H9 (cell line): ENCODE results near the gene SMCO3. TPM values are rescaled to one million over a fixed set of nuclear protein-coding genes. Genes with fewer than 3 reads are reported as not detected.

Experiments used
- DNase-seq: peaks from one replicate; pipeline ENCODE4 v3.0.0-alpha.2; 2017
- H2AFZ ChIP-seq: one replicate; pipeline ENCODE4 v1.6.1; 2013; ENCODE audit warnings: mild to moderate bottlenecking, low read length, control low read depth, moderate library complexity
- H2AK5ac ChIP-seq: 2 replicates; pipeline ENCODE4 v1.6.1; 2013; ENCODE audit warnings: low read length, control low read depth, mixed read lengths; ENCODE audit not compliant: insufficient read length
- H2BK120ac ChIP-seq: one replicate; pipeline ENCODE4 v1.6.1; 2013; ENCODE audit warnings: low read depth, mild to moderate bottlenecking, low read length, control low read depth, inconsistent platforms; ENCODE audit not compliant: poor library complexity, severe bottlenecking
- H2BK12ac ChIP-seq: 2 replicates; pipeline ENCODE4 v1.6.1; 2013; ENCODE audit warnings: low read length, control low read depth, mixed read lengths, low read depth; ENCODE audit not compliant: insufficient read length
- H2BK15ac ChIP-seq: 2 replicates; pipeline ENCODE4 v1.6.1; 2013; ENCODE audit warnings: low read depth, low read length, control low read depth
- H2BK20ac ChIP-seq: one replicate; pipeline ENCODE4 v1.6.1; 2013; ENCODE audit warnings: low read depth, mild to moderate bottlenecking, low read length, control low read depth, inconsistent platforms; ENCODE audit not compliant: poor library complexity, severe bottlenecking
- H2BK5ac ChIP-seq: 2 replicates; pipeline ENCODE4 v1.6.1; 2013; ENCODE audit warnings: low read length, control low read depth, mixed read lengths; ENCODE audit not compliant: insufficient read length
- H3K14ac ChIP-seq: 2 replicates; pipeline ENCODE4 v1.6.1; 2013; ENCODE audit warnings: low read length, control low read depth; ENCODE audit not compliant: insufficient read depth
- H3K18ac ChIP-seq: 2 replicates; pipeline ENCODE4 v1.6.1; 2013; ENCODE audit warnings: low read depth, mild to moderate bottlenecking, mixed read lengths, low read length, control low read depth; ENCODE audit not compliant: insufficient read length
- H3K23ac ChIP-seq: 2 replicates; pipeline ENCODE4 v1.6.1; 2013; ENCODE audit warnings: low read length, control low read depth, mixed read lengths, low read depth; ENCODE audit not compliant: insufficient read length
- H3K23me2 ChIP-seq: 2 replicates; pipeline ENCODE4 v1.6.1; 2013; ENCODE audit warnings: low read depth, mild to moderate bottlenecking, mixed read lengths, low read length, control low read depth; ENCODE audit not compliant: insufficient read length, poor library complexity, severe bottlenecking
- H3K27ac ChIP-seq: 2 replicates; pipeline ENCODE4 v1.5.1; 2013; ENCODE audit warnings: low read length, control low read depth, mixed read lengths, low read depth; ENCODE audit not compliant: insufficient read length
- H3K27me3 ChIP-seq: 2 replicates; pipeline ENCODE4 v1.6.1; 2013; ENCODE audit warnings: low read length, control low read depth, inconsistent platforms; ENCODE audit not compliant: insufficient read depth
- H3K4ac ChIP-seq: 2 replicates; pipeline ENCODE4 v1.6.1; 2013; ENCODE audit warnings: low read depth, mild to moderate bottlenecking, control low read depth, inconsistent platforms, low read length, moderate library complexity
- H3K4me1 ChIP-seq: 2 replicates; pipeline ENCODE4 v1.6.1; 2013; ENCODE audit warnings: low read length, control low read depth, inconsistent platforms; ENCODE audit not compliant: insufficient read depth
- H3K4me2 ChIP-seq: 2 replicates; pipeline ENCODE4 v1.6.1; 2013; ENCODE audit warnings: low read length, control low read depth, mixed read lengths; ENCODE audit not compliant: insufficient read length, insufficient read depth
- H3K56ac ChIP-seq: 2 replicates; pipeline ENCODE4 v1.6.1; 2013; ENCODE audit warnings: low read depth, mild to moderate bottlenecking, mixed read lengths, low read length, control low read depth; ENCODE audit not compliant: insufficient read length
- H3K79me1 ChIP-seq: 2 replicates; pipeline ENCODE4 v1.6.1; 2013; ENCODE audit warnings: low read depth, mild to moderate bottlenecking, moderate library complexity, low read length, control low read depth, inconsistent platforms; ENCODE audit not compliant: insufficient read depth, poor library complexity, severe bottlenecking
- H3K79me2 ChIP-seq: 2 replicates; pipeline ENCODE4 v1.6.1; 2013; ENCODE audit warnings: low read length, control low read depth, inconsistent platforms; ENCODE audit not compliant: insufficient read depth
- H3K9ac ChIP-seq: 2 replicates; pipeline ENCODE4 v1.6.1; 2013; ENCODE audit warnings: low read length, control low read depth, mixed read lengths; ENCODE audit not compliant: insufficient read length; ENCODE audit errors: extremely low read depth
- H3K9me3 ChIP-seq: one replicate; pipeline ENCODE4 v1.6.1; 2013; ENCODE audit warnings: low read depth, low read length, inconsistent platforms; ENCODE audit not compliant: control insufficient read depth
- H3T11ph ChIP-seq: one replicate; pipeline ENCODE4 v1.6.1; 2013; ENCODE audit warnings: mild to moderate bottlenecking, low read length, control low read depth, inconsistent platforms
- H4K20me1 ChIP-seq: one replicate; pipeline ENCODE4 v1.6.1; 2013; ENCODE audit not compliant: control insufficient read depth, insufficient read length, insufficient read depth
- H4K5ac ChIP-seq: 2 replicates; pipeline ENCODE4 v1.6.1; 2013; ENCODE audit warnings: low read depth, mild to moderate bottlenecking, mixed read lengths, low read length, control low read depth; ENCODE audit not compliant: insufficient read length
- H4K8ac ChIP-seq: replicated peaks from 2 replicates; pipeline ENCODE4 v1.6.1; 2013; ENCODE audit warnings: low read length, control low read depth, mixed read lengths, low read depth; ENCODE audit not compliant: insufficient read length
- H4K91ac ChIP-seq: 2 replicates; pipeline ENCODE4 v1.6.1; 2013; ENCODE audit warnings: low read depth, mild to moderate bottlenecking, moderate library complexity, mixed read lengths, low read length, control low read depth; ENCODE audit not compliant: insufficient read length
- H3K27ac Mint-ChIP-seq, 3 experiments: 2 replicates in 2 of 3; 3 replicates in 1 of 3; pipeline ENCODE4 v1.8.0; 2020 to 2021; ENCODE audit warnings: mixed read lengths in 3 of 3, mild to moderate bottlenecking in 1 of 3, moderate library complexity in 1 of 3
- H3K27me3 Mint-ChIP-seq: 2 replicates; pipeline ENCODE4 v1.8.0; 2021; ENCODE audit warnings: low read depth, mild to moderate bottlenecking, moderate library complexity, mixed read lengths
- H3K36me3 Mint-ChIP-seq, 3 experiments: 2 replicates in 2 of 3; 3 replicates in 1 of 3; pipeline ENCODE4 v1.8.0; 2020 to 2021; ENCODE audit warnings: low read depth in 3 of 3, mixed read lengths in 3 of 3; ENCODE audit not compliant: insufficient read depth in 1 of 3
- H3K4me1 Mint-ChIP-seq, 2 experiments: 2 replicates each; pipeline ENCODE4 v1.8.0; 2020; ENCODE audit warnings: mixed read lengths in 2 of 2
- H3K4me3 Mint-ChIP-seq, 2 experiments: 2 replicates in 1 of 2; 3 replicates in 1 of 2; pipeline ENCODE4 v1.8.0; 2020 to 2021; ENCODE audit warnings: mild to moderate bottlenecking in 2 of 2, mixed read lengths in 2 of 2, moderate library complexity in 1 of 2
- H3K9me3 Mint-ChIP-seq, 2 experiments: 2 replicates in 1 of 2; 3 replicates in 1 of 2; pipeline ENCODE4 v1.8.0; 2020; ENCODE audit warnings: mild to moderate bottlenecking in 2 of 2, mixed read lengths in 2 of 2, moderate library complexity in 1 of 2
- CTCF ChIP-seq: fragments of 200-600 bp; sonication (generic); conservative IDR thresholded peaks from 3 replicates; pipeline ENCODE4 v1.8.0; 2021; ENCODE audit warnings: antibody characterized with exemption, mild to moderate bottlenecking
- WGBS: extraction: QIAGEN DNeasy Blood & Tissue Kit; methylation state at CpG from one replicate; pipeline ENCODE4 v1.1.7; 2013; ENCODE audit warnings: missing lambda C conversion rate, low lambda C conversion rate, mixed read lengths; ENCODE audit not compliant: insufficient read length; ENCODE audit errors: extremely low coverage; 5-methylcytosine and 5-hydroxymethylcytosine counted together
- total RNA-seq: library from RNA; stranded (reverse); gene quantifications from 2 replicates; pipeline ENCODE4 v1.2.1, GENCODE V29; 2021

SMCO3 gene
- total RNA-seq, 1 experiment from 2014 or later: not detected

- Histone ChIP-seq H3K14ac (no peak overlapping the region), H3K18ac (no peak overlapping the region), H3K56ac (no peak overlapping the region), H4K91ac (no peak overlapping the region), H3T11ph (no peak overlapping the region), H3K9ac (no peak overlapping the region), H2BK15ac (no peak overlapping the region), H2BK12ac (no peak overlapping the region), H3K27me3 (no peaks in the 10 kb centered on the region), H3K4me1 (no peaks in the 10 kb centered on the region), H3K23me2 (no peaks in the 10 kb centered on the region), H3K79me2 (no peaks in the 10 kb centered on the region), H3K9me3 (no peaks in the 10 kb centered on the region), H3K4ac (no peak overlapping the region), H3K23ac (no peak overlapping the region), H2BK5ac (no peak overlapping the region), H2AFZ (no peak overlapping the region), H4K8ac (no peak overlapping the region), H2BK120ac (no peak overlapping the region), H3K79me1 (no peaks in the 10 kb centered on the region), H2AK5ac (no peak overlapping the region), H4K20me1 (no peaks in the 10 kb centered on the region), H3K4me2 (no peak overlapping the region), H3K27ac (no peak overlapping the region), H4K5ac (no peak overlapping the region), H2BK20ac (no peak overlapping the region)
- no peaks in the 10 kb centered on the region for H3K4me1 Mint-ChIP-seq
- no peak overlapping the region for H3K4me3 Mint-ChIP-seq
- no peak for DNase-seq
- H3K9me3 Mint-ChIP-seq: no peaks in the 10 kb centered on the region
- WGBS: no CpG with 5 or more reads among the region's 5 CpGs
- H3K36me3 Mint-ChIP-seq: no peaks in the 10 kb centered on the region
- H3K27me3 Mint-ChIP-seq: no peaks in the 10 kb centered on the region
- H3K27ac Mint-ChIP-seq: no peak overlapping the region; a peak in 1 of 7 replicates
- no peak for TF ChIP-seq CTCF
Measured at GRCh38 chr12:14810167-14810952, 3.6 kb downstream of the SMCO3 start.
